Activated naive CD8-positive, alpha-beta T cell treated with anti-CD3 and anti-CD28 coated beads, Interleukin-2, amount 10 ng/mL, durations not matched to agents 7 days and 5 days (primary cell): ENCODE results near the gene DUXA. TPM values are rescaled to one million over a fixed set of nuclear protein-coding genes. Genes with fewer than 3 reads are reported as not detected.
"Not testable (repeated sequence)": the region's sequence is repeated elsewhere in the genome, so short reads cannot be mapped to it uniquely, and the experiment has no call there.

ENCODE experiments used
- ATAC-seq: fragments of 150-1000 bp; cut with Tn5 transposase; one replicate; pipeline ENCODE4 v1.10.0; 2021; ENCODE audit warnings: low read depth, moderate library complexity
- POLR2A ChIA-PET: fragments of 350-600 bp; sonication (Branson Sonifier 250); formaldehyde crosslinking; loops from one replicate; lab custom pipeline; 2021; ENCODE audit warnings: antibody characterized with exemption; lab: Charles Lee
- DNase-seq: peaks from one replicate; pipeline ENCODE4 v3.0.0; 2021
- H3K27ac Mint-ChIP-seq: one replicate; pipeline ENCODE4 v1.8.0; 2022; ENCODE audit warnings: mild to moderate bottlenecking, mixed read lengths
- H3K27me3 Mint-ChIP-seq: one replicate; pipeline ENCODE4 v1.8.0; 2022; ENCODE audit warnings: mild to moderate bottlenecking, moderate library complexity, mixed read lengths
- H3K36me3 Mint-ChIP-seq: one replicate; pipeline ENCODE4 v1.8.0; 2021; ENCODE audit warnings: mild to moderate bottlenecking, mixed read lengths
- H3K4me1 Mint-ChIP-seq: one replicate; pipeline ENCODE4 v1.8.0; 2021; ENCODE audit warnings: mixed read lengths
- H3K4me3 Mint-ChIP-seq: one replicate; pipeline ENCODE4 v1.8.0; 2022; ENCODE audit warnings: mild to moderate bottlenecking, moderate library complexity, mixed read lengths
- H3K9me3 Mint-ChIP-seq: one replicate; pipeline ENCODE4 v1.8.0; 2021; ENCODE audit warnings: mixed read lengths
- total RNA-seq, 2 experiments: library from RNA; stranded (reverse); gene quantifications; one replicate each; pipeline ENCODE4 v1.2.3, GENCODE V29; 2021

Gene DUXA
- total RNA-seq, result not detected

DNA sequence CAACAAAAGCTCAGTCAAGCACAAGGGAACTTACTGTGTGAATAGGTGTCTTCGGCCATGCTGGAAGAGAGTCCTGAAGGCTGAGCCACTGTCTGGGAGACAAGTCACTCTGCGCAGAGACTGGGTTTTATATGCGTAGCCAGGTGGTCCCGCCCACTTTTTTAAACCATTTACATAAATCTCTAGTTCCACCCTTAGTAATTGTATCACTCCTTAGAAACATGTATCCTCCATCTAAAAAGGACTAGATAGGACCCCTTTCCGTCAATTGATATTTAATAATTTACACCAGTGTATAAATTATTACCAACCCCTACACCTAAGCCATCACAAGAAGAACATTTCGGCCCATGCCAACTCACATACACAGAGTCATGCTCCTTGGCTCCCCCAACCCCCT, at the start of gene DUXA:
Gene DUXA (minus strand): TSS at position 101 of the 400 bp plus-strand sequence. CDS start 42 bp downstream, at position 59.
- POLR2A ChIA-PET, result no interaction called here
- H3K36me3 Mint-ChIP-seq, result peaks cover 2% of the 10 kb centered on the region
- H3K4me3 Mint-ChIP-seq, result no peak within 1 kb of the TSS
- H3K27me3 Mint-ChIP-seq, result peaks cover 1% of the 10 kb centered on the region
- peaks cover 20% of the 10 kb centered on the region for H3K9me3 Mint-ChIP-seq
- no peak for DNase-seq
- H3K4me1 Mint-ChIP-seq, result peaks cover 3% of the 10 kb centered on the region
- no peak for ATAC-seq
- no peak within 1 kb of the TSS for H3K27ac Mint-ChIP-seq

- no peak for DNase-seq
- Mint-ChIP-seq H3K27me3 (no peaks in the 10 kb centered on the region), H3K36me3 (peaks cover 79% of the 10 kb centered on the region), H3K4me3 (no peak overlapping the region), H3K9me3 (peaks cover 25% of the 10 kb centered on the region), H3K4me1 (no peaks in the 10 kb centered on the region), H3K27ac (no peak overlapping the region)
- no peak for ATAC-seq
- POLR2A ChIA-PET, result no interaction called here
Measured at GRCh38 chr19:57212109-57212508, 44.8 kb upstream of the DUXA start.

- Mint-ChIP-seq H3K27ac (no peak overlapping the region), H3K9me3 (peaks cover 26% of the 10 kb centered on the region)
Measured at GRCh38 chr19:57210381-57210780, 43.1 kb upstream of the DUXA start.

GRCh38 chr19:57202160-57202559, 34.9 kb upstream of the DUXA start:
- Mint-ChIP-seq H3K27me3 (no peaks in the 10 kb centered on the region), H3K36me3 (peaks cover 86% of the 10 kb centered on the region), H3K27ac (no peak overlapping the region), H3K4me3 (no peak overlapping the region), H3K9me3 (peaks cover 16% of the 10 kb centered on the region), H3K4me1 (no peaks in the 10 kb centered on the region)
- ATAC-seq (no peak), DNase-seq (no peak)
- POLR2A ChIA-PET, result interaction anchor here (0.6 kb wide), 1 partner anchor 992 kb away, joined by 8 read pairs; no protein-coding TSS in a partner anchor

More at GRCh38 chr19:57210381-57210780, 43.1 kb upstream of the DUXA start:
- Mint-ChIP-seq H3K4me1 (no peaks in the 10 kb centered on the region), H3K36me3 (peaks cover 78% of the 10 kb centered on the region), H3K4me3 (no peak overlapping the region), H3K27me3 (no peaks in the 10 kb centered on the region)
- no peak for DNase-seq
- POLR2A ChIA-PET, result no interaction called here
- ATAC-seq, result no peak

GRCh38 chr19:57197874-57198273, 30.6 kb upstream of the DUXA start:
- Mint-ChIP-seq H3K4me1 (peaks cover 10% of the 10 kb centered on the region), H3K9me3 (peaks cover 22% of the 10 kb centered on the region), H3K36me3 (peaks cover 92% of the 10 kb centered on the region)
- H3K4me3 Mint-ChIP-seq, H3K27me3 Mint-ChIP-seq, H3K27ac Mint-ChIP-seq, POLR2A ChIA-PET, DNase-seq, ATAC-seq: not testable (repeated sequence)

GRCh38 chr19:57192993-57193392, 25.7 kb upstream of the DUXA start:
- DNase-seq, result no peak
- POLR2A ChIA-PET, result no interaction called here
- no peak for ATAC-seq
- H3K4me1 Mint-ChIP-seq, result peaks cover 27% of the 10 kb centered on the region
- H3K4me3 Mint-ChIP-seq, result peak overlapping the region; percentile 94
- H3K27me3 Mint-ChIP-seq, result no peaks in the 10 kb centered on the region
- H3K9me3 Mint-ChIP-seq, result peaks cover 29% of the 10 kb centered on the region
- peak overlapping the region; percentile 36 for H3K27ac Mint-ChIP-seq
- H3K36me3 Mint-ChIP-seq, result peaks cover 73% of the 10 kb centered on the region

GRCh38 chr19:57192077-57192420, 24.8 kb upstream of the DUXA start:
- ATAC-seq, result no peak
- no peak for DNase-seq
- Mint-ChIP-seq H3K36me3 (peaks cover 65% of the 10 kb centered on the region), H3K27ac (peak overlapping the region; percentile 93), H3K4me1 (peaks cover 27% of the 10 kb centered on the region), H3K9me3 (peaks cover 33% of the 10 kb centered on the region), H3K27me3 (no peaks in the 10 kb centered on the region), H3K4me3 (peak overlapping the region; percentile 94)
- POLR2A ChIA-PET, result interaction anchor here (0.9 to 1.3 kb wide), 5 partner anchors 17 to 1156 kb away, joined by 3 to 4 read pairs (median 3); partner anchors contain the start of gene ZNF772

- peak within 1 kb of the TSS; percentile 94 for H3K4me3 Mint-ChIP-seq
- peaks cover 31% of the 10 kb centered on the region for H3K9me3 Mint-ChIP-seq
- DNase-seq (peak; percentile 90), ATAC-seq (peak; percentile 97)
- peaks cover 27% of the 10 kb centered on the region for H3K4me1 Mint-ChIP-seq
- no peaks in the 10 kb centered on the region for H3K27me3 Mint-ChIP-seq
- peak within 1 kb of the TSS; percentile 93 for H3K27ac Mint-ChIP-seq
- peaks cover 59% of the 10 kb centered on the region for H3K36me3 Mint-ChIP-seq
- POLR2A ChIA-PET, result interaction anchor here (0.8 to 1.3 kb wide), 7 partner anchors 18 to 1157 kb away, joined by 3 to 4 read pairs (median 3); partner anchors contain the start of genes ZNF548, ZNF772 and ZNF805
Measured at GRCh38 chr19:57191141-57192076, 24.1 kb upstream of the DUXA start, which contains the start of gene ZNF264. Gene ZNF264, plus strand, starts transcription at chr19:57191500. Its CDS starts 414 bp downstream, at chr19:57191914.

DNA sequence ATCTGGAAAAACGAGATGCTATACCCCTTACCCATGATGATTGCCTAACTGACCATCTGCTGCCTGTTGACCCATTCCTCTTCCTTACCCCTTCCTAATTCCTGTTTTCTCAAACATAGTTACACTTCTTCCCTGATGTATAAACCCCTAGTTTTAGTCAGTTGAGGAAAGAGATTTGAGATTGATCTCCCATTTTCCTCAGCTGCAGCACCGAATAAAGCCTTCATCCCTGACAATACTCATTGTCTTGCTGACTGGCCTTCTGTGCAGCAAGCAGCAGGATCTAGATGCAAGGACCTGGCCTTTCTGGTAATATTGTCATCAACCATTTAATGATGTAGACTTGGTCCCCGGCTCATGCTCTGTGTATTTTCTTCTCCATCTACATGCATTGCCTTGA, 23.0 kb upstream of the DUXA start:
- Mint-ChIP-seq H3K4me3 (peak overlapping the region; percentile 94), H3K27me3 (peaks cover 2% of the 10 kb centered on the region), H3K9me3 (peaks cover 29% of the 10 kb centered on the region), H3K4me1 (peaks cover 27% of the 10 kb centered on the region), H3K27ac (peak overlapping the region; percentile 93), H3K36me3 (peaks cover 50% of the 10 kb centered on the region)
- POLR2A ChIA-PET, result interaction anchor here (0.8 to 1.2 kb wide), 2 partner anchors 50 to 199 kb away, joined by 3 read pairs; partner anchors contain the start of genes ZNF548 and ZNF805
- ATAC-seq (no peak), DNase-seq (no peak)

DNA sequence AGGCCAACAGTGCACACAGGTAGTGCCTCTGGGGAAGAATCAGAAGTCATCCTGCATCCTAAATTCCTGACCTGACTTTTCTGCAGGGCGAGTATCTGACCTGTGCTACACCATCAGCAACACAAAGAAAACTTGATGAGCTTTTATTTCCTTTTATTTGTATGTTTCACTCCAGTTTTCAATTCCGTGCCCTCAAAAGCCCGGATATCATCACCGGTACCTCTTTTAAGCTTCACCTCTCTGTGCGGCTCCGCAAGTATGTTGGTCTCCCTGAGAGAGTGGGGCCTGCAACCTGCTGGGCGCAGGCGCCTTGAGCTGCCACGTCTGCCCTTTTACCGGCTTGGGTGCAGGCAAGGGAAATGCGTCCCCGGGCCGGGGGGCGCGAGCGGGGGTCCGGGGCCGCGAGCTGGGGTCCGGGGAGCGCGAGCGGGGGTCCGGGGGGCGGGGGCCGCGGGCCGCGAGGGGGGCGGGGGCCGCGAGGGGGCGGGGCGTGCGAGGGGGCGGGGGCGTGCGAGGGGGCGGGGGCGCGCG, 4.3 kb upstream of the DUXA start:
- DNase-seq, result peak; percentile 54
- Mint-ChIP-seq H3K4me3 (peak overlapping the region; percentile 79), H3K27ac (peak overlapping the region; percentile 82), H3K36me3 (peaks cover 2% of the 10 kb centered on the region), H3K9me3 (peaks cover 19% of the 10 kb centered on the region), H3K27me3 (no peaks in the 10 kb centered on the region), H3K4me1 (peaks cover 4% of the 10 kb centered on the region)
- peak; percentile 55 for ATAC-seq
- POLR2A ChIA-PET, result no interaction called here

GRCh38 chr19:57165846-57166245, 1.4 kb downstream of the DUXA start:
- Mint-ChIP-seq H3K27me3 (peaks cover 1% of the 10 kb centered on the region), H3K4me1 (no peaks in the 10 kb centered on the region), H3K27ac (no peak overlapping the region), H3K9me3 (peaks cover 18% of the 10 kb centered on the region), H3K36me3 (no peaks in the 10 kb centered on the region), H3K4me3 (no peak overlapping the region)
- POLR2A ChIA-PET, result no interaction called here
- no peak for ATAC-seq
- DNase-seq, result no peak

DNA sequence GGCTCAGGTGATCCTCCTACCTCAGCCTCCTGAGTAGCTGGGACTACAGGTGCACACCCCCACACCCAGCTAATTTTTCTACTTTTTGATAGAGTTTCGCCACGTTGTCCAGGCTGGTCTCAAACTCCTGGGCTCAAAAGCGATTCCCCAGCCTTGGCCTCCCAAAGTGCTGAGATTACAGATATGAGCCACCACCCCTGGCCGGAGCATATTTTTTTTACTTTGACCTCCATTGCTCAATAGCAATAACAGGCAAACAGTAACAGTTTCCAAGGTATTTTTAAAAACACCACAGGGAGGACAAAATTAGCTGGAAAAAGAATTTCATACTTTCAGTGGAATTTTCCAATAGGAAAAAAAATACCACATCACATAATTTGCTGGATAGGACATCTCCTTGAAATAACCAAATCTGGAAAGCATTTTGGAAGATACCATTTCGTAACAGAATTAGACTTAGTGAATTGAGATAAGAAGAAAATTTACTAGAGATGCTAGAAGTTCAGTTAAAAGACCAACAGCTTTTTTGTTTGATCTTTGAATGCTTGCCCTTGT, 5.2 kb downstream of the DUXA start:
- Mint-ChIP-seq H3K9me3 (peaks cover 23% of the 10 kb centered on the region), H3K36me3 (no peaks in the 10 kb centered on the region), H3K4me1 (no peaks in the 10 kb centered on the region), H3K27ac (no peak overlapping the region), H3K27me3 (peaks cover 1% of the 10 kb centered on the region), H3K4me3 (no peak overlapping the region)
- ATAC-seq (no peak), DNase-seq (no peak)
- POLR2A ChIA-PET, result no interaction called here

- no peak for DNase-seq
- Mint-ChIP-seq H3K4me3 (no peak overlapping the region), H3K36me3 (no peaks in the 10 kb centered on the region), H3K27ac (no peak overlapping the region), H3K4me1 (no peaks in the 10 kb centered on the region), H3K9me3 (peaks cover 13% of the 10 kb centered on the region), H3K27me3 (no peaks in the 10 kb centered on the region)
- no peak for ATAC-seq
- POLR2A ChIA-PET, result no interaction called here
Measured at GRCh38 chr19:57152921-57153320, 14.4 kb downstream of the DUXA start.
